H9 (cell line): ENCODE results near the gene NFKB1. TPM values are rescaled to one million over a fixed set of nuclear protein-coding genes. Genes with fewer than 3 reads are reported as not detected.
A peak's percentile ranks its signal among the peaks of the same experiment; 100 is the strongest.

Experiments
- DNase-seq: peaks from one replicate; pipeline ENCODE4 v3.0.0-alpha.2; 2017
- H2AFZ ChIP-seq: one replicate; pipeline ENCODE4 v1.6.1; 2013; ENCODE audit warnings: mild to moderate bottlenecking, low read length, control low read depth, moderate library complexity
- H2AK5ac ChIP-seq: 2 replicates; pipeline ENCODE4 v1.6.1; 2013; ENCODE audit warnings: low read length, control low read depth, mixed read lengths; ENCODE audit not compliant: insufficient read length
- H2BK120ac ChIP-seq: one replicate; pipeline ENCODE4 v1.6.1; 2013; ENCODE audit warnings: low read depth, mild to moderate bottlenecking, low read length, control low read depth, inconsistent platforms; ENCODE audit not compliant: poor library complexity, severe bottlenecking
- H2BK12ac ChIP-seq: 2 replicates; pipeline ENCODE4 v1.6.1; 2013; ENCODE audit warnings: low read length, control low read depth, mixed read lengths, low read depth; ENCODE audit not compliant: insufficient read length
- H2BK15ac ChIP-seq: 2 replicates; pipeline ENCODE4 v1.6.1; 2013; ENCODE audit warnings: low read depth, low read length, control low read depth
- H2BK20ac ChIP-seq: one replicate; pipeline ENCODE4 v1.6.1; 2013; ENCODE audit warnings: low read depth, mild to moderate bottlenecking, low read length, control low read depth, inconsistent platforms; ENCODE audit not compliant: poor library complexity, severe bottlenecking
- H2BK5ac ChIP-seq: 2 replicates; pipeline ENCODE4 v1.6.1; 2013; ENCODE audit warnings: low read length, control low read depth, mixed read lengths; ENCODE audit not compliant: insufficient read length
- H3K14ac ChIP-seq: 2 replicates; pipeline ENCODE4 v1.6.1; 2013; ENCODE audit warnings: low read length, control low read depth; ENCODE audit not compliant: insufficient read depth
- H3K18ac ChIP-seq: 2 replicates; pipeline ENCODE4 v1.6.1; 2013; ENCODE audit warnings: low read depth, mild to moderate bottlenecking, mixed read lengths, low read length, control low read depth; ENCODE audit not compliant: insufficient read length
- H3K23ac ChIP-seq: 2 replicates; pipeline ENCODE4 v1.6.1; 2013; ENCODE audit warnings: low read length, control low read depth, mixed read lengths, low read depth; ENCODE audit not compliant: insufficient read length
- H3K23me2 ChIP-seq: 2 replicates; pipeline ENCODE4 v1.6.1; 2013; ENCODE audit warnings: low read depth, mild to moderate bottlenecking, mixed read lengths, low read length, control low read depth; ENCODE audit not compliant: insufficient read length, poor library complexity, severe bottlenecking
- H3K27ac ChIP-seq: 2 replicates; pipeline ENCODE4 v1.5.1; 2013; ENCODE audit warnings: low read length, control low read depth, mixed read lengths, low read depth; ENCODE audit not compliant: insufficient read length
- H3K27me3 ChIP-seq: 2 replicates; pipeline ENCODE4 v1.6.1; 2013; ENCODE audit warnings: low read length, control low read depth, inconsistent platforms; ENCODE audit not compliant: insufficient read depth
- H3K4ac ChIP-seq: 2 replicates; pipeline ENCODE4 v1.6.1; 2013; ENCODE audit warnings: low read depth, mild to moderate bottlenecking, control low read depth, inconsistent platforms, low read length, moderate library complexity
- H3K4me1 ChIP-seq: 2 replicates; pipeline ENCODE4 v1.6.1; 2013; ENCODE audit warnings: low read length, control low read depth, inconsistent platforms; ENCODE audit not compliant: insufficient read depth
- H3K4me2 ChIP-seq: 2 replicates; pipeline ENCODE4 v1.6.1; 2013; ENCODE audit warnings: low read length, control low read depth, mixed read lengths; ENCODE audit not compliant: insufficient read length, insufficient read depth
- H3K56ac ChIP-seq: 2 replicates; pipeline ENCODE4 v1.6.1; 2013; ENCODE audit warnings: low read depth, mild to moderate bottlenecking, mixed read lengths, low read length, control low read depth; ENCODE audit not compliant: insufficient read length
- H3K79me1 ChIP-seq: 2 replicates; pipeline ENCODE4 v1.6.1; 2013; ENCODE audit warnings: low read depth, mild to moderate bottlenecking, moderate library complexity, low read length, control low read depth, inconsistent platforms; ENCODE audit not compliant: insufficient read depth, poor library complexity, severe bottlenecking
- H3K79me2 ChIP-seq: 2 replicates; pipeline ENCODE4 v1.6.1; 2013; ENCODE audit warnings: low read length, control low read depth, inconsistent platforms; ENCODE audit not compliant: insufficient read depth
- H3K9ac ChIP-seq: 2 replicates; pipeline ENCODE4 v1.6.1; 2013; ENCODE audit warnings: low read length, control low read depth, mixed read lengths; ENCODE audit not compliant: insufficient read length; ENCODE audit errors: extremely low read depth
- H3K9me3 ChIP-seq: one replicate; pipeline ENCODE4 v1.6.1; 2013; ENCODE audit warnings: low read depth, low read length, inconsistent platforms; ENCODE audit not compliant: control insufficient read depth
- H3T11ph ChIP-seq: one replicate; pipeline ENCODE4 v1.6.1; 2013; ENCODE audit warnings: mild to moderate bottlenecking, low read length, control low read depth, inconsistent platforms
- H4K20me1 ChIP-seq: one replicate; pipeline ENCODE4 v1.6.1; 2013; ENCODE audit not compliant: control insufficient read depth, insufficient read length, insufficient read depth
- H4K5ac ChIP-seq: 2 replicates; pipeline ENCODE4 v1.6.1; 2013; ENCODE audit warnings: low read depth, mild to moderate bottlenecking, mixed read lengths, low read length, control low read depth; ENCODE audit not compliant: insufficient read length
- H4K8ac ChIP-seq: replicated peaks from 2 replicates; pipeline ENCODE4 v1.6.1; 2013; ENCODE audit warnings: low read length, control low read depth, mixed read lengths, low read depth; ENCODE audit not compliant: insufficient read length
- H4K91ac ChIP-seq: 2 replicates; pipeline ENCODE4 v1.6.1; 2013; ENCODE audit warnings: low read depth, mild to moderate bottlenecking, moderate library complexity, mixed read lengths, low read length, control low read depth; ENCODE audit not compliant: insufficient read length
- H3K27ac Mint-ChIP-seq, 3 experiments: 2 replicates in 2 of 3; 3 replicates in 1 of 3; pipeline ENCODE4 v1.8.0; 2020 to 2021; ENCODE audit warnings: mixed read lengths in 3 of 3, mild to moderate bottlenecking in 1 of 3, moderate library complexity in 1 of 3
- H3K27me3 Mint-ChIP-seq: 2 replicates; pipeline ENCODE4 v1.8.0; 2021; ENCODE audit warnings: low read depth, mild to moderate bottlenecking, moderate library complexity, mixed read lengths
- H3K36me3 Mint-ChIP-seq, 3 experiments: 2 replicates in 2 of 3; 3 replicates in 1 of 3; pipeline ENCODE4 v1.8.0; 2020 to 2021; ENCODE audit warnings: low read depth in 3 of 3, mixed read lengths in 3 of 3; ENCODE audit not compliant: insufficient read depth in 1 of 3
- H3K4me1 Mint-ChIP-seq, 2 experiments: 2 replicates each; pipeline ENCODE4 v1.8.0; 2020; ENCODE audit warnings: mixed read lengths in 2 of 2
- H3K4me3 Mint-ChIP-seq, 2 experiments: 2 replicates in 1 of 2; 3 replicates in 1 of 2; pipeline ENCODE4 v1.8.0; 2020 to 2021; ENCODE audit warnings: mild to moderate bottlenecking in 2 of 2, mixed read lengths in 2 of 2, moderate library complexity in 1 of 2
- H3K9me3 Mint-ChIP-seq, 2 experiments: 2 replicates in 1 of 2; 3 replicates in 1 of 2; pipeline ENCODE4 v1.8.0; 2020; ENCODE audit warnings: mild to moderate bottlenecking in 2 of 2, mixed read lengths in 2 of 2, moderate library complexity in 1 of 2
- WGBS: extraction: QIAGEN DNeasy Blood & Tissue Kit; methylation state at CpG from one replicate; pipeline ENCODE4 v1.1.7; 2013; ENCODE audit warnings: missing lambda C conversion rate, low lambda C conversion rate, mixed read lengths; ENCODE audit not compliant: insufficient read length; ENCODE audit errors: extremely low coverage; 5-methylcytosine and 5-hydroxymethylcytosine counted together
- total RNA-seq: library from RNA; stranded (reverse); gene quantifications from 2 replicates; pipeline ENCODE4 v1.2.1, GENCODE V29; 2021
- TF ChIP-seq, protein P1 (sequence below): fragments of 200-600 bp; sonication (generic); conservative IDR thresholded peaks from 3 replicates; pipeline ENCODE4 v1.8.0; 2021; ENCODE audit warnings: antibody characterized with exemption, mild to moderate bottlenecking

The NFKB1 gene
- total RNA-seq, 1 experiment from 2014 or later: 5.7 TPM

DNA sequence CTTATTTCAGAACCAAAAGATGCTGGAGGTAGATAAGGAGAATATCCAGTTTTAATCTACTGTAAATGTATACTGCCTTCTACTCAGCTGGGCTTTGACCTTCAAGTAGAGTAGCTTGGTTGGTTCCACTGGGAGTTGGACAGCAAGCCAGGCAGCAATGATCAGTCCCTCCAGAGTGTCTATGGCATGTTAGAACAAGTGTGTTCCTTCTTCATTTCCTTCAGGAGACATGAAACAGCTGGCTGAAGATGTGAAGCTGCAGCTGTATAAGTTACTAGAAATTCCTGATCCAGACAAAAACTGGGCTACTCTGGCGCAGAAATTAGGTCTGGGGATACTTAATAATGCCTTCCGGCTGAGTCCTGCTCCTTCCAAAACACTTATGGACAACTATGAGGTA, 111.1 kb downstream of the NFKB1 start:
- no peak overlapping the region for H2AFZ ChIP-seq
- H3K9ac ChIP-seq: no peak overlapping the region
- no peak overlapping the region for H4K91ac ChIP-seq
- no peak overlapping the region for H3K27ac ChIP-seq
- no peak overlapping the region for H3K14ac ChIP-seq
- H3T11ph ChIP-seq: no peak overlapping the region
- H3K56ac ChIP-seq: no peak overlapping the region
- TF ChIP-seq, protein P1, sequence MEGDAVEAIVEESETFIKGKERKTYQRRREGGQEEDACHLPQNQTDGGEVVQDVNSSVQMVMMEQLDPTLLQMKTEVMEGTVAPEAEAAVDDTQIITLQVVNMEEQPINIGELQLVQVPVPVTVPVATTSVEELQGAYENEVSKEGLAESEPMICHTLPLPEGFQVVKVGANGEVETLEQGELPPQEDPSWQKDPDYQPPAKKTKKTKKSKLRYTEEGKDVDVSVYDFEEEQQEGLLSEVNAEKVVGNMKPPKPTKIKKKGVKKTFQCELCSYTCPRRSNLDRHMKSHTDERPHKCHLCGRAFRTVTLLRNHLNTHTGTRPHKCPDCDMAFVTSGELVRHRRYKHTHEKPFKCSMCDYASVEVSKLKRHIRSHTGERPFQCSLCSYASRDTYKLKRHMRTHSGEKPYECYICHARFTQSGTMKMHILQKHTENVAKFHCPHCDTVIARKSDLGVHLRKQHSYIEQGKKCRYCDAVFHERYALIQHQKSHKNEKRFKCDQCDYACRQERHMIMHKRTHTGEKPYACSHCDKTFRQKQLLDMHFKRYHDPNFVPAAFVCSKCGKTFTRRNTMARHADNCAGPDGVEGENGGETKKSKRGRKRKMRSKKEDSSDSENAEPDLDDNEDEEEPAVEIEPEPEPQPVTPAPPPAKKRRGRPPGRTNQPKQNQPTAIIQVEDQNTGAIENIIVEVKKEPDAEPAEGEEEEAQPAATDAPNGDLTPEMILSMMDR: no peak
- WGBS: no CpG with 5 or more reads among the region's 2 CpGs
- H3K9me3 ChIP-seq: no peaks in the 10 kb centered on the region
- H3K4ac ChIP-seq: no peak overlapping the region
- H3K18ac ChIP-seq: peak overlapping the region; percentile 36
- Mint-ChIP-seq H3K4me1 (peaks cover 24 to 26% of the 10 kb centered on the region in 2 experiments), H3K36me3 (peaks cover 0 to 19% (median 5%) of the 10 kb centered on the region in 3 experiments; a peak in 3 of 7 replicates), H3K4me3 (no peak overlapping the region), H3K27ac (no peak overlapping the region), H3K27me3 (no peaks in the 10 kb centered on the region), H3K9me3 (no peaks in the 10 kb centered on the region)
- H2BK120ac ChIP-seq: no peak overlapping the region
- no peak overlapping the region for H3K23ac ChIP-seq
- DNase-seq: no peak
- H2BK5ac ChIP-seq: no peak overlapping the region
- no peak overlapping the region for H2BK20ac ChIP-seq
- H3K4me1 ChIP-seq: peaks cover 3% of the 10 kb centered on the region; the same call in 1 of the 2 replicates
- H2BK12ac ChIP-seq: no peak overlapping the region
- H2AK5ac ChIP-seq: no peak overlapping the region
- H3K4me2 ChIP-seq: no peak overlapping the region
- H3K79me1 ChIP-seq: no peaks in the 10 kb centered on the region
- no peak overlapping the region for H4K8ac ChIP-seq
- H4K20me1 ChIP-seq: no peaks in the 10 kb centered on the region
- no peak overlapping the region for H4K5ac ChIP-seq
- H3K23me2 ChIP-seq: no peaks in the 10 kb centered on the region
- H2BK15ac ChIP-seq: no peak overlapping the region
- no peaks in the 10 kb centered on the region for H3K27me3 ChIP-seq
- H3K79me2 ChIP-seq: no peaks in the 10 kb centered on the region
